ENCODE results near the gene FSCB.
"Not testable (repeated sequence)": the region's sequence is repeated elsewhere in the genome, so short reads cannot be mapped to it uniquely, and the experiment has no call there.

Gene FSCB, protein sequence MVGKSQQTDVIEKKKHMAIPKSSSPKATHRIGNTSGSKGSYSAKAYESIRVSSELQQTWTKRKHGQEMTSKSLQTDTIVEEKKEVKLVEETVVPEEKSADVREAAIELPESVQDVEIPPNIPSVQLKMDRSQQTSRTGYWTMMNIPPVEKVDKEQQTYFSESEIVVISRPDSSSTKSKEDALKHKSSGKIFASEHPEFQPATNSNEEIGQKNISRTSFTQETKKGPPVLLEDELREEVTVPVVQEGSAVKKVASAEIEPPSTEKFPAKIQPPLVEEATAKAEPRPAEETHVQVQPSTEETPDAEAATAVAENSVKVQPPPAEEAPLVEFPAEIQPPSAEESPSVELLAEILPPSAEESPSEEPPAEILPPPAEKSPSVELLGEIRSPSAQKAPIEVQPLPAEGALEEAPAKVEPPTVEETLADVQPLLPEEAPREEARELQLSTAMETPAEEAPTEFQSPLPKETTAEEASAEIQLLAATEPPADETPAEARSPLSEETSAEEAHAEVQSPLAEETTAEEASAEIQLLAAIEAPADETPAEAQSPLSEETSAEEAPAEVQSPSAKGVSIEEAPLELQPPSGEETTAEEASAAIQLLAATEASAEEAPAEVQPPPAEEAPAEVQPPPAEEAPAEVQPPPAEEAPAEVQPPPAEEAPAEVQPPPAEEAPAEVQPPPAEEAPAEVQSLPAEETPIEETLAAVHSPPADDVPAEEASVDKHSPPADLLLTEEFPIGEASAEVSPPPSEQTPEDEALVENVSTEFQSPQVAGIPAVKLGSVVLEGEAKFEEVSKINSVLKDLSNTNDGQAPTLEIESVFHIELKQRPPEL

DNA sequence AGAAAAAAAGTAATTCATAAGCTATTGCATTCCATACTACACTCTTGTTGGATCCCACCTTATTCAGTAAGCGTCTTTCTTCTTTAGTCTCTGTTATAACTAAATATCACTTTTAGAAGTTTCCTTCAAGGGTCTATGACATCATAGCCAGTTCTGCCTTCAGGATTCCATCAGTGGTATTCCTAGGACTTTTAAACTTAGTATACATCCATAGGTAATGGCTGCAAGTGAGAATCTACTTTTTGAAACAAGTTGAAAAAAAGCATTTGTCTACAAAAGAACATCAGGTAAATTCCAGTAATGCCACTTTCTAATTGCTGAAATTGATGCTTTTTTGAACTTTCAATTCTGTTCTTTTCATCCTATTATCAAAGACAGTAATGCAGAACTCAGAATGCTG is at the start of gene FSCB:
TSS of gene FSCB (minus strand) at position 101 of the 400 bp plus-strand sequence. CDS start 296 bp downstream, outside the sequence.
- DNase-seq: no peak

DNA sequence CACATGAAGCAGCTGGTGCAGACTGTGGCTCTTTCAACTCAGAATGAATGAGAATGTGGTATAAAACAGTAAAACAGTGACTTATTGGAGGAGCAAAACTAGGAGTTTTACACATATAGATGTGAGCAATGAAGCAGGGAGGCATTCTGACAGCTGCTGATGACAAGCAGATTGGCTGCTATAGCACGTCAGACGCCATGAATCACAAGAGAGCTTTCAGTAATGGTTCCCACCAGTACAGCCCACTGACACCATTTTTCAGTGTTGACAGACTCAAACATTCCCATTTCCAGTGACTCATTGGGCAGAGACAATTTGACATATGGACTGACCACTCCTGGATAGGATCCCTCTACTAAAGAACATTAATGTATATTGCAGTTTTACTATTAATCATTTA is 24.6 kb upstream of the FSCB start:
- DNase-seq: no peak

DNA sequence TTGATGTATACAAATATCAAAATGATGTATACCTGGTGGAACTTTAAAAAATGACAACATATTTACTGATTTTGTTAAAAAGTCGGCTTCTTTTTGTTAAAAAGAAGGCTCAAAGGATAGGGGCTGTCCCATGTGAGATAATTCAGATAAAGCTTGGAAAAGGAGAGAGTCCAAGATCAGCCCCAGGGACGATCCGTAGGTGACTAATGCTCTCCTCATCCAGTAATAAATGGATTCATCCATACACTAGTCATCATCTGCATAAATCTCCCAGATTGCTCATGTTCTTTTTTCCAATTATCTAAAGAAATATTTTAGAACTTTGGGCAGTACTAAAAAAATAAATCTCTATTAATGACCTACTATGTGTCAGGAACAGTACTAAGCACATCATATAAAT is 23.4 kb upstream of the FSCB start:
- no peak for DNase-seq

DNA sequence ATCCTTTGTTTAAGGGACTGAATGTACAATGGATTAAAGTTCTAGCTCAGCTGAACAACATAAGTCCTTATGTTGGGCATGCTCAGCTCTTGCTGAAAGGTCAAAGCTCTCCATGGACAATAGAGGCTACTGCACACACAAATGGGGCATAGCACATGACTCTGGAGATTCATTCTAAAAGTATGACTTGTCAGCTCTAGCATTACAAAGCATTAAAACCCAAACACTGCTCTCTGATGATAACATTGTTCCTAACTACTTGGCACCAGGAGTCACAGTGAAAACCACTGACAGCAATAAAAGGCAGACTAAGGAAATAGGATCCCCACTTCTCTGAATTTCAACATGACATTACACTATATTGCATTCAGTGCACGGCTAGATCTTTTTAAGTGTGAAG is 21.9 kb upstream of the FSCB start:
- DNase-seq: no peak

DNA sequence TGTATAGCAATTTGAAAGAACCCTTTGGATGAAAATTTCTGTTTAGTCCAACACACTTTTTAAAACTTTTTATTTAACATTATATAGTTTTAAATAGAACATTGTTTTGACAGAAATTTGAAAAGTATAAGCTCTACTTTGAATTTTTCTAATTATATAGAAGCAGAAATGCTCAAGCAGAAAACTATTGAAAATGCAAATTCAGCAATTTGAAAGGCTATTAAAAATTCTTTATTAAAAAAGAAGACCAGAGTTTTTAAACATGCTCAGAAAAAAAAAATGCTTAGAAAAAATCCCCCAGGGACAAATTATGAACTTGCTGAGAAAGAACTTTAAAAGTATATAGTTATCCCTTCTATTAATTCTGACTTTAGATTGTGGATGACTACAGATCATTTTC is 21.1 kb upstream of the FSCB start:
- no peak for DNase-seq

DNA sequence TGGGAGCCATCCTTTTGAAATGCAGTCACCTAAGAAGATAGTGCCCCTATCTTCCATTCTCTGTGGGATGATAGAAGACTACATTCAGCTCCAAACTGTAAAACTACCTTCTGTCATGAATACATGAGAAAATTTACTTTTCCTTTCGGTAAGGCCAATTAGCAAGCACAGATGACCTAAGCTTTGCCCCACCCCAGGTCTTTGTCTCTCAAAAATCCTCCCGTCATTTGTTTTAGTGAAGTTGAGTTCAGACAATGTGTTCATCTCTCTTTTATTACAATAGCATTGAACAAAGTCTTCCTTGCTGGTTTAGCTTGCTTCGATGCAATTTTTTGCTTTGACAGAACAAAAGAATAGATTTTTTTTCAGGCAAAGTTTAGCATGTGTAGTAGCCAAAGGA is 18.2 kb upstream of the FSCB start:
- DNase-seq: no peak

DNA sequence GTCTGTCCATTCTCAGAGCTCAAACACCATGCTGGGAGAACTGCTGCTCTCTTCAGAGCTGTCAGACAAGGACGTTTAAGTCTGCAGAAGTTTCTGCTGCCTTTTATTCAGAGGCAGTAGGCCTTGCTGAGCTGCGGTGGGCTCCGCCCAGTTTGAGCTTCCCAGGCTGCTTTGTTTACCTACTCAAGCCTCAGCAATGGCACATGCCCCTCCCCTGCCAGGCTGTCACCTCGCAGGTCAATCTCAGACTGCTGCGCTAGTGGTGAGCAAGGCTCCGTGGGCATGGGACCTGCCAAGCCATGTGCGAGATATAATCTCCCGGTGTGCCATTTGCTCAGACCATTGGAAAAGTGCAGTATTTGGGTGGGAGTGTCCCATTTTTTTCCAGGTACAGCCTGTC is 8.6 kb upstream of the FSCB start:
- DNase-seq: not testable (repeated sequence)

DNA sequence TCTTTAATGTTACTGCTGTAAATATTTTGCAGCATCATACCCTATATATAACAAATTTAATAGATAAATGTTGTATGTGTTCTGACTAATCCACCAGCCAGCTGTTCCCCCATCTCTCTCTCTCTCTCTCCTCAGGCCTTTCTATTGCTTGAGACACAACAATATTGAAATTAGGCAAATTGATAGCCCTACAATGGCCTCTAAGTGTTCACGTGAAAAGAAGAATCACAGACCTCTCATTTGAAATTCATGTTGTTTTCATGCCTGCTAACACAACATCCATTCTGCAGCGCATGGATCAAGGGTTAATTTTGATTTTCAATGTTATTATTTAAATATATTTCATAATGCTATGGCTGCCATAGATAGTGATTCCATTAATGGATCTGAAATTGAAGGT is 1.8 kb upstream of the FSCB start:
- DNase-seq: no peak

DNA sequence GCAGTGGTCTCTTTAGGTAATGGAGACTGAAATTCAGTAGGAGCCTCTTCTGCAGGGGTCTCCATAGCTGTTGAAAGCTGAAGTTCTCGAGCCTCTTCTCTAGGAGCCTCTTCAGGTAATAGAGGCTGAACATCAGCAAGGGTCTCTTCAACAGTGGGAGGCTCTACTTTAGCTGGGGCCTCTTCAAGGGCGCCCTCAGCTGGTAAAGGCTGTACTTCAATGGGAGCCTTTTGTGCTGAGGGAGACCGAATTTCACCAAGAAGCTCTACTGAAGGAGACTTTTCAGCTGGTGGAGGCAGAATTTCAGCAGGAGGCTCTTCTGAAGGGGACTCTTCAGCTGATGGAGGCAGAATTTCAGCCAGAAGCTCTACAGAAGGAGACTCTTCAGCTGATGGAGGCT is 1.5 kb downstream of the FSCB start:
- no peak for DNase-seq

DNA sequence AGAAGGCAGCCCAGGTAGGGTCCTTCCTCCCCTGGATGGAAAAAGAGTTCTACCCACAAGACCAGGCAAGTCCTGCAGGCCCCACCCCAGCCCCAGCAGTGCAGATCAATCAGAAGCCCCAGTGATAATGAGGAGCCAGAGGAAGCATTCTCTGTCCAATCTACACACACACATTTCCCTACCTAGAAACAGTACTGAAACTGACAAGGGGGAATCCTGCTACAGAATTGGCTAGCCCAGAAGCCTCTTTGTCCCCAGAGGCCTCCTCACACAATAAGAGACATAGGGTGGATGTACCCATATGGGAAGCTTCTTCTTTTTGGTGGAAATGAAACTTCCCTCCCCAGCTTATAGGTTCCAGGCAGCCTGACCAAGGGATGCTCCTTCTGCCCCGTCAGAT is 9.9 kb downstream of the FSCB start:
- no peak for DNase-seq

DNA sequence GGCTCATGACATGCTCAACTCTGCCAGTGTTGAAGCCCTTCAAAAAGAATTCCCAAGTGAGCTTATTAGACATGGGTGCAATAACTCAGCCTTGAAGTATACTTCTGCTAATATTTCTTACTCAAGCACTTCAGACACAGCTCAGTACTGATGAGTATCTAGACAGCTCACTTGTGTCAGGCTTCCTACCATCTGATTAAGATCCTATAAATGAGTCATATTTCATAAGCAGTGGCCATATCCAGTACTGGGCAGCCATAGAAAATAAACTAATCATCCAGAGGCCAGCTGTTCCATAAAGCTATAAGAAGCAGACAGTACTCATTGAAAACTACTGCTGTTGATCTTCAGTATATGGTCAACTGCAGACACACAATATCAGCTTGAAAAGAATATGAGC is 12.9 kb downstream of the FSCB start:
- no peak for DNase-seq

DNA sequence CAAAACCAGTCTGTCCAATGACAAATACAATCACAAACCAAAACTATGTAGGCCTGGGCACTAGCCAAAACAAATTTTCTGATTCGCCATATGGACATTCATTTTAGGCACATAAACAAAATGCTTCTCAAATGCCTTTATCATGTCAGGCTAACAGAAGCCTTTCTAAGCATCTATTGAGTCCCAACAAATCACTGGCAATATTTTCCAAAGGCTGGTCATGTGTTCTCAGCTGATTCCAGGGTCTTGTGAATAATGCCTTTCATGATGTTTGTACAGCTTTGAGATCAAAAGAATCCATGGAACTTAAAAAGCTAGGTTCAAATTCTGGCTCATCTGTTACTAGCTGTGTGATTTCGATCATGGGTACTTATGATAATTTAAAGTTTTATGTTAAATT is 16.1 kb downstream of the FSCB start:
- DNase-seq: no peak

DNA sequence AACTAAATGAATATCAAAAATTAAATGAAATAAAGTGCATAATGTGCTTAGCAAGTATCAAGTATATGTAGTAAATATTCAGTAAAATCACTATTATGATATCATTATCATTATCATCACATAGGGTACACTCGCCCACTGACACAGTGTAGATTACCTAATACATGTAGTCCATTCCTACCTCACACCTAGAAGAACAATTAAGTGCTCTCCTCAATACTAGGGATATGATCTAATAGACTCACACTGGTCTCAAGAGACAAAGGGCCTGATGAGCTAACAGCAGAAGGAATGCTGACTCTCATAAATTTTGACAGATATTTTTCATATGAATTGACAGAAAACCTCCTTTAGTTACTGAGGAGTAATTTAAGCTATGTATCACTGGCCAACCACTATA is 29.1 kb downstream of the FSCB start:
- no peak for DNase-seq

DNA sequence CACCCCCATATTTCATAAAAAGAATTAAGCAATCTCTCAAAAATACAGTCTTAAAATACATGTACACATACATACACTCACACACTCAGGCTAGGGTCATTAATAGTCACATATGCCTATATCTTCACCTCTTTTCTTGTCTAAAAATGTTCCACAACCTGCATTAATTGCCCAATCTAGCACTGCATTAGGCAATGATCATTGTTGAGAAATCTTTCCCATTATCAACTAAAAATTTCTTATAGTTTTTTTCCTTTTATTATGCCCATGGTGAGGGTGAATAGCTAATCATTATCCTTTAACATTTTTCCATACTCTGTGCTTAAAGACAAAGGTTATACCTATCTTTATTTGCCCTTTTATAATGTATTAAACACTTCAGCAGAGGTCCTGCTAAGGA is 38.3 kb downstream of the FSCB start:
- no peak for DNase-seq

DNA sequence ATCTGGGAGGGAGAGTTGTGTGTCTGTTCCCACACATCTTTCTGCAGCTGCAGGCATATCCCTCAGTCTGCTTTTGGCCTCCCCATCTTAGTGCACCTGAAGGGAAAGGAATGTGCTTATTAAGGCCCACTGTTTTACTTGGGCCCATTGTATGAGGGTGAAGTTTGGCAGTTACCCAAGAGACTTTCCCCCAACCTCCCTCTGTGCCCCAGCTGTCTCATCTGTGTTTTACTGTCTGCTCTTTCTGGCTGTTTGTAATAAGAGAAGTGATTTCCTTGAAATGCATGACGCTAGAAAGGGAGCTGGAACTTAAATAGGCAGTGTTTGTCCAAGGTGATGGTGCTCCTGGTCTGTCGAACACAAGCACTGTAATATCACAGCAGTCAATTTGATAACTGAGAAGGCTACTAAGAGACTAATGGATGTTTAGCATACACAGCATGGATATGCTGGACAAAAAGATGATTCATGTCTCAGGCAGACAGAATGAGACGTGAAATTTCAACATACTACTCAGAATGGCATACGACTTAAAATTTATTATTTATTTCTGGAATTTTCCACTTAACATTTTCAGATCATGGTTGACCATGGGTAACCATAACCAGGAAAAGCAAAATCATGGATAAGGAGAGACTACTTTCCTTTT is 43.6 kb downstream of the FSCB start:
- no peak for DNase-seq

DNA sequence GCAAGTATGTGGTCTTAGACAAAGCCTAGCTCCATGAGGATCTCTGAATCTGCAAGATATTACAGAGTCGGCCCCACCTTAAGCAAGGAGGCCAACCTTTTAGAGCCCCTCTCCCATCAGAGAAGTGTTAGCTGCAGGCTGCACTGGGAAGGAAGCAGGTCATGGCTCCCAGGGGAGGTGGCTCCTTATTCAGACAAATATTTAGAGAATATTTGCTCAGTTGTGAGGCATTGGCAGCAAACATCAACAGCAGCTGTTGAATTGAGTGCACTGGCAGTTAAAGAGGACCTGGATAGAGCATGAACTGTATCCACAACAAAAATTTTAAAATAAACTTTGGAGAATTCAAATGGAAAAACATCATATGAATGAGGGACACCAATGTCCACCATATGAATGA is 44.7 kb downstream of the FSCB start:
- no peak for DNase-seq

DNA sequence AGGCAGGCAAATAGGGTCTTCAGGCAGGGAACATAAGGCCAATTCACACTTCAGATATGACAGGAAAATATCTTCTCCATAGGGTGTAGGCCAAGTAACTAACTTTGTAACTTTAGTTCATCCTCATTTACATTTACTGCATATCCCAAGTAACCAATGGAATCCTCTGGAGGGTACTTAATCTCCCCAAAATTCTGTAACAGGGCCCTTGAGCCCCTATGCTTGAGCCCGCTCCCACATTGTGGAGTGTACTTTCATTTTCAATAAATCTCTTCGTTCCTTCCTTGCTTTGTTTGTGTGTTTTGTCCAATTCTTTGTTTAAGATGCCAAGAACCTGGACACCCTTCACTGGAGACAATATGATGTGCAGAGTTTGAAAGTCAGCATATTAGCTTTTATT is 45.3 kb downstream of the FSCB start:
- no peak for DNase-seq
